HG02884 (cell line): ENCODE measurements around the gene PFKM.
"Not testable (repeated sequence)": the region's sequence is repeated elsewhere in the genome, so short reads cannot be mapped to it uniquely, and the experiment has no call there.

Experiments used
- ATAC-seq: cut with Tn5 transposase; IDR thresholded peaks from one replicate; pipeline ENCODE4 v1.9.1; 2021; ENCODE audit warnings: mild to moderate bottlenecking, moderate library complexity; ENCODE audit not compliant: unreplicated experiment

PFKM gene

DNA sequence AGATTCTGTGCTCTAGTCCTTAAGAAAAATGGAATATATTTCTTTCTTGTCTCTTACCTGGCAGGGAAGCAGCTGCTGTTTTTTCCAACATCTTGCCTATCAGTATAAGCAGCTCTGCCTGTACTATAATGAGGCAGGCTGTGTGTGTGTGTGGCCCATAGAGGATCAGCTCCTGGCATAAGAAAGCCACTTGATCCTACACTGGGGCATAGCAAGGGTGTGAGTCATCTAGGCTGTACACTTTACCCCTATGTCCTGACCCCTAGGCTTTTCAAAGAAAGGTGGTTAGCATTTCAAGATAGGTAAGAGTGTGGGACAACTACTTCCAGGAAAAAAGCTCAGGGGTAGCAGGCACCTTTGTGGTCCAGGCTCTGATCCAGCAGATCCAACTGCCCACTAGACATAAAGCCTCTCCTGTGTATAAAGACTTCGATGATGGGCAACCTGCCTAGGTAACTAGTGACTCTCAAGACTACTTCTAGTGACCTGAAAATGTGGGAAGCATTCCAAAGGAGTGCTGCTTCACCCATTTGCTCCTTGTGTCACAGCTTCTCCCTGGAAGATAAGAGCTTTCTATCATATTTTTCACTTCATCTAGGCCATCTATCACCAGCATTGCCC is 8.4 kb upstream of the PFKM start:
- ATAC-seq, result no peak

DNA sequence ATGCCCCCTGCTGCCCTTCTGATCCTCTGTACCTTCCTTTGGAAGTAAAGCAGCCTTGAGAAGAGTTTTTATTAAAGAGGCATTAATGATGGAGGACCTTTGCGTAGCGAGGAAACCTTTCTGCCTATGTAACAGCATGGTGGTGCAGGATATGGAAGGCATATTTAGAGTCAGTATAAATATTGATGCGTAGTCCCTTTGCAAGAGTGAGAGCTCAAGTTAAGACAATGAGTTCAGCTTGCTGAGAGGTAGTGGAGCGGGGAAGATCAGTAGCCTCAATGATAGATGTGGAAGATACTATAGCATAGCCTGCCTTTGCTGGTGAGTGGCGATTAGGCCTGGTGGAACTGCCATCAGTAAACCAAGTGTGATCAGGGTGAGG is 7.9 kb upstream of the PFKM start:
- ATAC-seq, result not testable (repeated sequence)

DNA sequence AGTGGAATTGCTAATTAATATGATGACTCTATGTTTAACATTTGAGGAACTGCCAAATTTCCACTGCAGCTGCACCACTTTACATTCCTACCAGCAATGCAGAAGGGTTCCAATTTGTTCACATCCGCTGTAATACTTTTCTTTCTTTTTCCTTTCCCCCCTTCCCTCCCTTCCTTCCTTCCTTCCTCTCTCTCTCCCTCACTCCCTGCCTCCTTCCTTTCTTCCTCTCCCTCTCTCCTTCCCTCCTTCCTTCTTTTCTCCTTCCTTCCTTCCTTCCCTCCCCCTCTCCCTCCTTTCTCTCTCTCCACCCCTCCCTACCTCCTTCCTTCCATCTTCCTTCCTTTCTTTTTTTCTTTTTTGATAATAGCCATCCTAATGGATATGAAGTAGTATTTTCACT is 3.2 kb upstream of the PFKM start:
- no peak for ATAC-seq

DNA sequence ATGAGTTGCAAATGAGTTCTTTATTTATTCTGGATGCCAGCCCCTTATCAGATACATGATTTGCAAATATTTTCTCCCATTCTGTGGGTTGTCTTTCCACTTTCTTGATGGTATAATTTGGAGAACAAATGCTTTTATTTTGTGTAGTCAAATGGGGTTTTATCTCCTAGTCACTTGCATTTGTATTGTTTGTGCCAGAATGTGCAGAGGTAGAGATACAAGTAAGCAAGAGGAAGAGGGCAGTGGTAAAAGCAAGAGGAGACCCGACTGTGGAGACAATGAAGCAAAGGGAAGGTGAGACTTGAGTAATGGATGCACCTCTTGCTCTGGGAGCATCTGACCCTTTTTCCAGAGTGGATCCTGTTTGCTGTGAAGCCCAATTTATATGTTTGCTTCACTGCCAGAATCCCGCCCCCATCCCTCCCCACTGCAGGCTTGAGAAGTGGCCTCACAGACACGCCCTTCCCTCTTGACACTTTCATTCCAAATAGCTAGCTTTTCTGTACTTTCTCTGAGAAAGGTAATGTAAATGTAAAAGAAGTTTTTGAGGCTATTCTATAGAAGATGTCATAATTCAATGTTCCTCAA is 786 bp upstream of the PFKM start:
- no peak for ATAC-seq

DNA sequence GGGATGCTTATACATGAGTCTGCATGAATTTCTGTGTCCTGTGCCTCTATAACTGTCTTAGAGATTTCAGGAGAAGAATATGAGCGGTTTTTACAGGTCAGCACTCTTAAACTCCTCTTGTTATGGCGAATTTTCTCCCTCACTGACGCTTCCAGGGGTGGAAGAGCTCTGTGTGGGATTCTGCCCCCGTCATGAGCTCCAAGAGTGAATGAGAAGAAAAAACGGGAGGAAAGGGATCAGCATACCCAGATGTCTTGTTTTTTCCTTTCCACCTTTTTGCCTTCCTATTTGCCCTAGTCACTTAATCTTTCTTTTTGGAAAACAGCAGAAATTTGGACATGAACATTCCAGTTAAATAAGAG is 651 bp downstream of the PFKM start:
- ATAC-seq, result no peak

DNA sequence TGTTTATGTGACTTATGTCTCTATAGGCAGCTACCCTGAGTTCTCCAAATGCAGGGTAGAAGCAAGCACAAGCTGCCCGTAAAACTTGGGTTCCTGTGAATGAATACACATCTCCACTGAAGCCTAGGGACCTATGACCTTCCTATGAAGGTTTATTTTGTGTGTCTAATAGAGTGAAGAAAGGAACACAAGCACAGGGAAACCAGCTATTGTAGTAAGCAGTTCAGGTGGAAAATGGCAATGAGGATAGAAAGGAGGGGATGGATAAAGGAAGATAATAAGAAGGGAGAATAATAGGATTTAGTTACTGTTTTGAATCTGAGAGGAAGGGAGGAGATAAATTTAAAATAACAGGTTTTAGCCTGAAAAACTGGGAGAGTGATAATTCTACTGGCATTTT is 2.4 kb downstream of the PFKM start:
- no peak for ATAC-seq

DNA sequence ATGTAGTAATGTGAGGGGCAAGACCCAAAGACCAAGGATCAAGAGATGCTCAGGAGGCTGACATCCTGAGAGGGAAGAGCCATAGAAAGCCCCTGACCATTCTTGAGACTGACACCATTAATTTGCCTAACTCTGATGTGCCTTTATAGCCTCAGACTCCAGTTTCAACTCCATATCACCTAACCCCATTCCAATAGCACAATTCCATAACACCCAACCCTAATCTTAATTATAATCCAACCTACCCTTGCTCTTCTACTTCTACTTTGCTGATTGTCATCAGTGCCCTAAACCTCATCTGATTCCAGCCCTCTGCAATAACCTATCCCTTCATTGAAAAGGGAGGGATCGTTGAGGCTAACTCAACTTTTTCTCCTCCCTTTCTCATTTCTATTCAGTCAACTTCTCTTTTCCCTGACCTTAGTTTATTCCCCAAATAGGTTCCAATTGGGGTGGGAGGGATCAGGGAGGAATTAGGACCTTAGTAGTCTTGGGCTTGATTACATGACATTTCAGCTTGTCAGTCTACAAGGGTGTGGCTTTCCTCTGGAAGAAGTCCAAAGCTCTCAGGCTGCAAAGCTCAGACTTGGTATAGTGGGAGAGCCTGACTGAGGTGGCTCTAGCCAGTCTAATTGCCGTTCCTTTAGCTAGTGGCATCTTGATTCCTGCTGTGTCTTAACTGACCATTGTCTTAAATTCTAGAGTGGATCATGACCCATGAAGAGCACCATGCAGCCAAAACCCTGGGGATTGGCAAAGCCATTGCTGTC is 3.1 kb downstream of the PFKM start:
- ATAC-seq, result no peak

DNA sequence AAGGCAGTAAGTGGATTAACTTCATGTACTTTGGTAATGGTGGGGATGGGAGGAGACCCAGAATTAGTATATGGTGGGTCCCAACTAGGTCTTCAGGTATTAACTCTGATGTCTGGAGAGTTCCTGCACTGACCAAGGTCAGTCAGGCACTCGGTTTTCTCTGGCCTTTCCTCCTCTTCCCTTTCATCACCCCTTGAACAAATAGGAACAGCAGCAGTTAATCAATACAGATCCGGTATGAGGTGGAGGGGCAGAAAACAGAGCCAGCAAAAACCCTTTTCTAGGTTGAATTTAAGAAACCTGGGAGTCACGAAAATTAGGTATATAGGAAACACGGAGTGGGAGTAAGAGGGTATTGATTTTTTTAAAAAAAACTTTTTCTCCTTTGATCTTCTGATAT is 4.0 kb downstream of the PFKM start:
- ATAC-seq, result no peak

DNA sequence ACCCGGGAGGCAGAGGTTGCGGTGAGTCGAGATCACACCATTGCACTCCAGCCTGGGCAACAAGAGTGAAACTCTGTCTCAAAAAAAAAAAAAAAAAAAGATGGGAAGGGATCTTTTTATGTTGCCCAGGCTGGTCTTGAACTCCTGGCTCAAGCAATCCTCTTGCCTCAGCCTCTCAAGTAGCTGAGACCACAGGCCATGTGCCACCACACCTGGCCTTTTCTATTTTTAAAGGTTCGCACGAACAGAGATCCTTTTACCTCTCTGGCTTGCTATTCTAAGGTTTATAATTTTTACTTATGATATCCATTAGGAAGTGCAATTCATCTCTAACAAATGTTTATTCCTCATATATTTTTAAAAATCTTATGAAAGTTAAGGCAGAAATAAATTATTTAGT is 6.4 kb downstream of the PFKM start:
- ATAC-seq, result not testable (repeated sequence)

DNA sequence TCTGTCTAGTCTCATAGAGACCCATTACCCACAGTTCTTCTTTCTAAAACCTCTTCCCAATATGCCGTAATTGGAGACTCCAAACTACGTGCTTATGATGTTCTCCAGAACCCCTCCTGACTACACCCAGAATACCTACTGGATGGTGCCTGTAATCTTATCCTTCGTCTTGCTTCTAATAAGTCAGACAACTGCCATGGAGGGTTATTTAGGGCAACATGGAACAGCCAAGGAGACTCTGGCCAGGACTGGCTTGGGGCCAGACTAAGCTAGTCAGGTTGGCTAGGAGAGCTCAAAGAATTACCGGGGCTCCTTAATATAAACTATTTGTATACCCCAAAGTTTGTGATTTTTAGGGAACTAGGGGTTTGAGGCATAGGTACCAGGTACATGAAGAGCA is 6.8 kb downstream of the PFKM start:
- ATAC-seq, result no peak

DNA sequence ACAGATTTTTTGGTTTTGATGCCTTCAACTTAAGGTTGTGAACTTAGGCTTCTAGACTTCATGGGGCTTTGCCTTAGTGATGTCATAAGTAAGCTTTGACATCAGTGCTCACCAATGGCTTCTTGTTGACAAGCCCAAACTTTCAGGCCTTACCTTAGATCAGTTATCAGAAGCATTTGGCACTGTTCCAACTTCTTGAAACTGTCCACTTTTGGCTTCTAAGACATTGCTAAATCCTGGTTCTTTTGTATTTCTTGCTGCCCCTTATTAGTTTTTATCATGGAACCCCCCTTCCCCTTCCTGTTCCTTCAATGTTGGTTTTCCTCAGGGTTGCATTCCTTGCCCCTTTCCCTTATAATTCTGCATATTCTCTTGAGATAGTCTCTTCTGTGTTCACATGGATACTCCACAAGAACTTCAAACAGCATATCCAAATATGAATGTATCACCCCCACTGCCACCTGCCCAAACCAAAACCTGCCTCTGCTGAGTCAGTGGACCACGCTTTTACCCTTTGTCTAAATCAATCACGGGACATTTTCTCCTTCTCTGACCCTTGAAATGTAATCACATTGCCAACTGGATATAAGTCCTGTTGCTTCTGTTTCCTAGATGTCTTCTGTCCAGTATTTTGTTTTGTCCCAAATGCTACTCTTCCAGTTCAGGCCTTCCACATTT is 7.9 kb downstream of the PFKM start:
- ATAC-seq, result no peak

DNA sequence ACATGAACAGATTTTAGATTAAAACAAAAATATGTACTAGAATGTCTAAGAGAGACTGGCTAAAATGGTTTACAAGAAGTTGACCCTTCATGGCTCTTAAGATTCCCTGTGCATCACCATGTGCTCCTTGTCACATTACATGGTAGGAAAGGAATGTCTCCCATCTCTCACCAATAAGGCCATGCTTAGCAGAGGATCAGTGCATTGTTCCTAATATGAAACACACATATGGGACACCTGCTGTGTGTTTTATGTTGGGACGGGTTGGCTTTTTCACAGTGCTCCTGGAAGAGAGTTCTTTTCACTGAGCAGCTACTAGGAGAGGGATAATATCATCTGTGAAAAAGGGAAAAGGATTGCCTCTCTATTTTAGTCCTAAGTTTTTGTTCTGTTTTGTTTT is 9.6 kb downstream of the PFKM start:
- ATAC-seq, result no peak

DNA sequence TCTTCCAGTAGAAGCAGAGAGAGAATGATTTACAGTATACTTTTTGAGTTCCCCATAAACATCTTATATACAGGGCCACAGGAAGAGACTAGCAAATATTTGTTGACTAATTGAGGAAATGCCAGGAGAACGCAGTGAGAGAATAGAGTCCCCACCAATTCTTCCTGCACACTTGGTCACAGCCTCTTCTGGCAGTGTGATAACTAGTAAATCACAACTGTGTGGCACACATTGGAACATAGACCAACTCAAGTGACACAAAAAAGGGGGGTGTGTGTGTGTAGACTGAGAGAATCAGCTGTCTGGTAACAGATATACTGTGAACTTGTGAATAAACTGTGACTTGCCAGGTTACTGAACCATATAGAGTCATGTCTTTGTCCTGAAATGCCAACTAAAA is 10.2 kb downstream of the PFKM start:
- ATAC-seq, result no peak

DNA sequence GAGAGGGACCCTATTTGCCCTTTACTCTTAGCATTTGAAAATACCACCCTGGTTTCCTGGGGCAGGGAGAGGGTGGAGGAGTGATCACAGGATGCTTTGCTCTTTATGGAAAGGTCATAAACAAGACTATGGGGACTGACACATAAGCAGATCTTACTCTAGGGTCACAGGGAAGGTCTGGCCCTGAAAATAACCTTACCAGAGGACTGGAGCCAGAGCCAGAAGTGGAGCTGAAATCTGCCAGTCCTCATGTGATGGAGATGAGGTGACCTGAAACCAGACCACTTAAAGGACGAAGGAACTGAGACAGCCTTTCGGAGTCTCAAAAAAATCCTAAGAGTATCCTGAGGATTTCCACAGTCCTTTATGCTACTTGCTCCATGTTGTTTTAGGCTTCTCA is 12.4 kb downstream of the PFKM start:
- ATAC-seq, result no peak

DNA sequence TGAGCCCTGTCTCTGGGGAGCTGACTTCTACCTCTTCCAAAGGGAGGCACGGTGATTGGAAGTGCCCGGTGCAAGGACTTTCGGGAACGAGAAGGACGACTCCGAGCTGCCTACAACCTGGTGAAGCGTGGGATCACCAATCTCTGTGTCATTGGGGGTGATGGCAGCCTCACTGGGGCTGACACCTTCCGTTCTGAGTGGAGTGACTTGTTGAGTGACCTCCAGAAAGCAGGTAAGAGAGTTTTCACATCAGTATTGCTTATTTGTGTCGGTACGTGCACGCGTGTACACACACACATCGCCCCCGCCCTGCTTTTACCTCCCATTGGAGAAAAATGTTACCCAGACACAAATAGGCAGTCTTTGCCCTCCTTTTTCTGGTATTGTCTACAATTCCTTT is 13.7 kb downstream of the PFKM start:
- no peak for ATAC-seq

DNA sequence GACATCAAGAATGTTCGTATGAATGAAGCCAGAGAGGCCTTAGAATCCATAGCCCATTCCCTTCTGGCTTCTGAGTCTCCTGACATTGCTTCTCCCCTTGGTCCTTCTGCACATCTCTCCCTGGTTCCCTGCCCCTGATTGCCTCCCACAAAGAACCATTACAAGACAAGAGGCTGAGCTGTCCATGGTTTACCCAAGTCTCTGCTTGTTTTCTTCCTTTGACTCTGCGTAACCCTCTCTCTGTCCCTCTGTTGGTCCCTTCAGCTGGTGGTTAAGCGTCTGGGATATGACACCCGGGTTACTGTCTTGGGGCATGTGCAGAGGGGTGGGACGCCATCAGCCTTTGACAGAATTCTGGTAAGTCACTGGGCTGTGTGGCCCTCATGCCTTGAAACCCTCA is 15.9 kb downstream of the PFKM start:
- ATAC-seq, result no peak

DNA sequence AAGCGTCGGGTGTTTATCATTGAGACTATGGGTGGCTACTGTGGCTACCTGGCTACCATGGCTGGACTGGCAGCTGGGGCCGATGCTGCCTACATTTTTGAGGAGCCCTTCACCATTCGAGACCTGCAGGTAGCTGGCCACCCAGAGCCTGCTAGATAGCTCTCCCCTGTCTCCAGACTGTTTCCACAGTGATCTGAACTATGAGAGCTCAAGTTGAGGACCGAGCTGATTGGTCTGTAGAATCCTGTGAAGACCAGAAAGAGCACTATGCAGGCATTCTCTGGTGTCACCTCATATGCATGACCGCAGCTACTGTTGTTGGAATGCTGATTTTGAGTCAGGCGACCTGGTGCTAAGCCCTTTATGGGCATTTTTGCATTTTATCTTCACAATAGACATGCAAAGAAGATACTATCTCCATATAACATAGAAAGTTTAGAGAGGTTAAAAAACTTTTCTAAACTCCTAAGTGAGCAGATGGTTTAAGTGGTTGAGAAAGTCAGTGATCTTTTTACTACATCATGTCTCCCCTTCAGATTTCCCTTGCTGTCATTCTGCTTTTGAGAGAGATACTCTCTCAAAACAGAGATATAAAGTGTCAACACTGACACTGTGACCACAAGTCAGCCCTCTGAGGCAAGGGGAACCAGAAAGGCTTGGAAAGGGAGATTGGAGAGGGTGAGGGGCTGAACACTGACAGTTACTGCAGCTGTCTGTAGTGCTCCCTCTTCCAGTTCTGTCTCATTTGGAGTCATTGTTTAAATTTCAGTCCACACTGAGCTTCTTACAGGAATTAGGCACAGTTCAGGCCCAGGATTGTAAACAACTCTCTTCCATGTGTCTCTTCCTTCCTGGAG is 23.9 kb downstream of the PFKM start:
- no peak for ATAC-seq

DNA sequence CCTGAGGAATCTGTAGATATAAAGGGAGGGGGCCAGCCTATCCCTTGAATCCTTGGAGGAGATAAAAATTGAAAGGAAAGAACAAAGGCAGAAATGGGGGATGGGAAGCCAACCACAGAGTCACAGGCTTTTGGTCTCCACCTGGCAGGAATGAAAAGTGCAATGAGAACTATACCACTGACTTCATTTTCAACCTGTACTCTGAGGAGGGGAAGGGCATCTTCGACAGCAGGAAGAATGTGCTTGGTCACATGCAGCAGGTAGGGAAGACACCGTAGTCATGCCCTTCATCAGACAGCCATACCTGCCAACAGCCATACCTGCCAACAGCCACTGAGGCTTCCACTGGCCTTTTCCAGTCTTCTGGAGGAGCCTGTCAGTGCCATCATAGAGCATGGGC is 24.7 kb downstream of the PFKM start:
- no peak for ATAC-seq

DNA sequence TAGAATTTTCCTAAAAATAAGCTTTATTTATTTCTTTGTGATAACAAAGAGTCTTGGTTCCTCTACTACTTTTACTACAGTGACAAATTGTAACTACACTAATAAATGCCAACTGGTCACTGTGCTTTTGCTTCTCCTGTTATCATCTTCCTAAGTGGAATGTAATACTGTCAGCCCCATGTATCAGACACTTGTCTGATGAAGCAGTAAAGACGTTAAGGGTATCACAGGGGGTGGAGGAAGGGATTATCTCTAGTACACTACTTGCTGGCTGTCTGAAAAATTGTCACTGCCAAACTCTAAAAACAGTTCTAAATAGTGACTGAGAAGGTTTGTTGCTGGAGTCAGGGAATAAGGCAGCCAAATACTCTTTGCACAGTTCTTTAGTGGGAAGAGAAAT is 26.8 kb downstream of the PFKM start:
- no peak for ATAC-seq

DNA sequence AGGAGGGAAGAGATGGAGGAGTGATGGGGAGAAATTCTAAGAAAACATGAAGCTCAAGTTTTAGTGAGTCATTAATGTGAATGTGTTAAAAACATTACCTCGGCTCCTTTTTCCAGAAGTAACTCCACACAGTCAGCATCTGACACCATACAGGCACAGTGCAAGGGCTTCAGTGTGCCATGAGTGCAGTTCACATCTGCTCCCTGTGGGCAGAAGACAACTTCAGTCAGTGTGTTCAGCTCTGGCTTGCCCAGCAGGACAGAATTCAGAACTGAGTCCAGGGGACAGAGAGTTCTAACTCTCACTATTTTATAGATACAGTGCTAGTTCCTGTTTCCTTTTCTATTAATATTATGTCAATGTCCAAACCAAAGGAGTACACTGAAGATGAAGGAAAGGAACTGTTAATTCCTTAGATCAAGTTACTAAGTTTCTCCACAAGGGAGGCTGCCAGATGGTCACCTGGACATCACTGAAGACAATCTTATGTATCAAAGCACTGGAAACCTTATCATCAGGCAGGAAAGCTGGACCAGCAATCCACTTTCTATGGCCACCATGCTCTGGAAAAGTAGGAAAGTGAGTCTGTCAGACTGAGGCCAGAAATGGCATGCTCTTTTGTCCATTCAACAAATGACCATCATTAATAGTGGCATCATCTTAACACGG is 32.1 kb downstream of the PFKM start:
- no peak for ATAC-seq

DNA sequence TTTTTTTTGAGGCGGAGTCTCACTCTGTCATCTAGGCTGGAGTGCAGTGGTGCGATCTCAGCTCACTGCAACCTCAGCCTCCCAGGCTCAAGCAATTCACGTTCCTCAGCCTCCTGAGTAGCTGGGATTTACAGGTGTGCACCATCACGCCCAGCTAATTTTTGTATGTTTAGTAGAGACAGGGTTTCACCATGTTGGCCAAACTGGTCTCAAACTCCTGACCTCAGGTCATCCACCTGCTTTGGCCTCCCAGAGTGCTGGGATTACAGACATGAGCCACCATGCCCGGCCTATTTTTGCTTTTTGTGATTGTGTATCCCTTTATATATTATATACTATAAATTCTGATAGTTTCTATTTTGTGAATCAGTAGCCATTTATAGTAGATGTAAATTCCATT is 36.6 kb downstream of the PFKM start:
- not testable (repeated sequence) for ATAC-seq
